IMR-90 (cell line): ENCODE measurements around the gene SLC12A1. TPM values are rescaled to one million over a fixed set of nuclear protein-coding genes. Genes with fewer than 3 reads are reported as not detected.

Source experiments
- ATAC-seq: fragments of 200-7000 bp; cut with Tn5 transposase; 2 replicates; pipeline ENCODE4 v1.9.1; 2020; ENCODE audit warnings: low read depth, mild to moderate bottlenecking, moderate library complexity
- BruUV-seq: library from RNA; stranded (reverse); fragments of 400-500 nt; replicated peaks from 2 replicates; lab custom pipeline; 2021; lab: Mats Ljungman, UMichigan
- CTCF ChIA-PET: fragments of 300-600 bp; formaldehyde crosslinking; extraction: SDS; loops from one replicate; lab custom pipeline; 2021; ENCODE audit warnings: antibody characterized with exemption; lab: Yijun Ruan, JAX
- POLR2A ChIA-PET: fragments of 300-600 bp; sonication (Branson Sonifier 250); formaldehyde crosslinking; loops from one replicate; lab custom pipeline; 2022; ENCODE audit warnings: antibody characterized with exemption; ENCODE audit not compliant: unreplicated experiment; lab: Charles Lee
- DNase-seq: peaks from one replicate; pipeline ENCODE4 v3.0.0; 2013
- H2AFZ ChIP-seq: replicated peaks from 2 replicates; pipeline ENCODE3; 2013; ENCODE audit warnings: low read length, mild to moderate bottlenecking; ENCODE audit not compliant: poor library complexity
- H2AK5ac ChIP-seq: 2 replicates; pipeline ENCODE4 v1.6.1; 2013; ENCODE audit warnings: low read depth, low read length, inconsistent platforms
- H2AK9ac ChIP-seq: replicated peaks from 2 replicates; pipeline ENCODE3; 2013; ENCODE audit warnings: mild to moderate bottlenecking, low read depth, low read length, moderate library complexity; ENCODE audit not compliant: poor library complexity
- H2BK120ac ChIP-seq: 2 replicates; pipeline ENCODE4 v1.6.1; 2013; ENCODE audit warnings: low read depth, low read length, inconsistent platforms
- H2BK15ac ChIP-seq: 3 replicates; pipeline ENCODE4 v1.6.1; 2013; ENCODE audit warnings: low read depth, low read length, inconsistent platforms
- H2BK20ac ChIP-seq: 2 replicates; pipeline ENCODE4 v1.6.1; 2013; ENCODE audit warnings: low read depth, mild to moderate bottlenecking, inconsistent platforms, low read length, moderate library complexity
- H2BK5ac ChIP-seq: 2 replicates; pipeline ENCODE4 v1.6.1; 2013; ENCODE audit warnings: mild to moderate bottlenecking, low read depth, low read length, inconsistent platforms; ENCODE audit not compliant: poor library complexity, severe bottlenecking
- H3K14ac ChIP-seq: replicated peaks from 2 replicates; pipeline ENCODE4 v1.6.1; 2013; ENCODE audit warnings: low read depth, low read length, inconsistent platforms
- H3K18ac ChIP-seq: 2 replicates; pipeline ENCODE4 v1.6.1; 2013; ENCODE audit warnings: low read depth, low read length, control low read depth
- H3K23ac ChIP-seq: 2 replicates; pipeline ENCODE4 v1.6.1; 2013; ENCODE audit warnings: low read depth, low read length, inconsistent platforms
- H3K27ac ChIP-seq: 2 replicates; pipeline ENCODE4 v1.5.1; 2013; ENCODE audit warnings: mild to moderate bottlenecking, control low read depth, low read length; ENCODE audit not compliant: insufficient read depth
- H3K27me3 ChIP-seq: 2 replicates; pipeline ENCODE4 v1.6.1; 2013; ENCODE audit warnings: low read length; ENCODE audit not compliant: control insufficient read depth, insufficient read depth
- H3K36me3 ChIP-seq: 2 replicates; pipeline ENCODE4 v1.6.1; 2013; ENCODE audit warnings: low read length, mixed read lengths; ENCODE audit not compliant: control insufficient read depth, insufficient read depth
- H3K4ac ChIP-seq: 2 replicates; pipeline ENCODE4 v1.6.1; 2013; ENCODE audit warnings: low read depth, low read length, inconsistent platforms
- H3K4me1 ChIP-seq: 2 replicates; pipeline ENCODE4 v1.6.1; 2013; ENCODE audit warnings: low read length, mixed read lengths; ENCODE audit not compliant: control insufficient read depth, insufficient read depth
- H3K4me2 ChIP-seq: 2 replicates; pipeline ENCODE4 v1.6.1; 2013; ENCODE audit warnings: low read depth, mild to moderate bottlenecking, control low read depth, low read length, moderate library complexity
- H3K4me3 ChIP-seq: 2 replicates; pipeline ENCODE4 v1.5.1; 2013; ENCODE audit warnings: low read depth, mild to moderate bottlenecking, control low read depth, low read length, moderate library complexity; ENCODE audit not compliant: insufficient read depth
- H3K56ac ChIP-seq: 2 replicates; pipeline ENCODE4 v1.6.1; 2013; ENCODE audit warnings: low read length, inconsistent platforms; ENCODE audit not compliant: insufficient read depth; ENCODE audit errors: extremely low read depth
- H3K79me1 ChIP-seq, 2 experiments: 2 replicates each; pipeline ENCODE4 v1.6.1; 2013; ENCODE audit warnings: low read length in 2 of 2, inconsistent platforms in 1 of 2, low read depth in 1 of 2
- H3K9ac ChIP-seq: 2 replicates; pipeline ENCODE4 v1.6.1; 2013; ENCODE audit warnings: low read depth, low read length, control low read depth
- H3K9me1 ChIP-seq: 2 replicates; pipeline ENCODE4 v1.6.1; 2013; ENCODE audit warnings: low read length, inconsistent platforms; ENCODE audit not compliant: insufficient read depth
- H3K9me3 ChIP-seq: 2 replicates; pipeline ENCODE4 v1.6.1; 2013; ENCODE audit warnings: low read length; ENCODE audit not compliant: control insufficient read depth, insufficient read depth
- H4K20me1 ChIP-seq: 2 replicates; pipeline ENCODE4 v1.6.1; 2013; ENCODE audit warnings: low read length, inconsistent platforms; ENCODE audit not compliant: insufficient read depth
- H4K5ac ChIP-seq: 2 replicates; pipeline ENCODE4 v1.6.1; 2013; ENCODE audit warnings: mild to moderate bottlenecking, low read depth, low read length, control low read depth
- H4K8ac ChIP-seq, 2 experiments: 2 replicates each; pipeline ENCODE4 v1.6.1; 2013; ENCODE audit warnings: low read depth in 2 of 2, low read length in 2 of 2, control low read depth in 1 of 2, inconsistent platforms in 1 of 2
- H4K91ac ChIP-seq: 2 replicates; pipeline ENCODE4 v1.6.1; 2013; ENCODE audit warnings: low read depth, low read length, inconsistent platforms; ENCODE audit not compliant: insufficient read depth
- BHLHE40 ChIP-seq: fragments of 150-350 bp; IDR thresholded peaks from 2 replicates; pipeline ENCODE4 v1.6.1; 2016; ENCODE audit warnings: mild to moderate bottlenecking, low read depth, low read length
- CEBPB ChIP-seq: IDR thresholded peaks from 2 replicates; pipeline ENCODE4 v1.6.1; 2012; ENCODE audit warnings: low read depth, low read length, improper control_type of control experiment
- CTCF ChIP-seq: conservative IDR thresholded peaks from 2 replicates; pipeline ENCODE4 v1.5.1; 2012; ENCODE audit warnings: mild to moderate bottlenecking, low read depth, low read length, improper control_type of control experiment
- ELK1 ChIP-seq: fragments of 150-350 bp; IDR thresholded peaks from 2 replicates; pipeline ENCODE4 v1.6.1; 2016; ENCODE audit warnings: low read depth, mild to moderate bottlenecking, low read length, moderate library complexity, borderline replicate concordance
- FOS ChIP-seq: fragments of 150-350 bp; IDR thresholded peaks from 2 replicates; pipeline ENCODE4 v1.6.1; 2016; ENCODE audit warnings: low read depth, low read length
- MAFK ChIP-seq: IDR thresholded peaks from 2 replicates; pipeline ENCODE4 v1.6.1; 2012; ENCODE audit warnings: low read depth, low read length, improper control_type of control experiment
- MAZ ChIP-seq: IDR thresholded peaks from 2 replicates; pipeline ENCODE4 v1.6.1; 2012; ENCODE audit warnings: low read depth, mild to moderate bottlenecking, low read length, improper control_type of control experiment, moderate library complexity, borderline replicate concordance
- MXI1 ChIP-seq: IDR thresholded peaks from 2 replicates; pipeline ENCODE4 v1.6.1; 2012; ENCODE audit warnings: low read depth, mild to moderate bottlenecking, low read length, moderate library complexity, borderline replicate concordance
- NFE2L2 ChIP-seq: fragments of 150-350 bp; IDR thresholded peaks from 2 replicates; pipeline ENCODE4 v1.6.1; 2016; ENCODE audit warnings: low read depth, mild to moderate bottlenecking, low read length
- POLR2A ChIP-seq: IDR thresholded peaks from 2 replicates; pipeline ENCODE4 v1.6.1; 2012; ENCODE audit warnings: mild to moderate bottlenecking, low read depth, low read length
- RAD21 ChIP-seq: IDR thresholded peaks from 2 replicates; pipeline ENCODE4 v1.6.1; 2012; ENCODE audit warnings: low read length, improper control_type of control experiment
- RFX5 ChIP-seq: IDR thresholded peaks from 2 replicates; pipeline ENCODE4 v1.8.0; 2012; ENCODE audit warnings: low read depth, mild to moderate bottlenecking, low read length, moderate library complexity
- SMC3 ChIP-seq: fragments of 150-350 bp; IDR thresholded peaks from 2 replicates; pipeline ENCODE4 v1.6.1; 2016; ENCODE audit warnings: low read depth, mild to moderate bottlenecking, antibody characterized with exemption, low read length, moderate library complexity
- USF2 ChIP-seq: fragments of 150-350 bp; IDR thresholded peaks from 2 replicates; pipeline ENCODE4 v1.6.1; 2017; ENCODE audit warnings: mild to moderate bottlenecking, antibody characterized with exemption, low read length, low read depth
- WGBS, 2 experiments: methylation state at CpG; one replicate each; pipeline versions ENCODE4 v1.1.5 to v1.1.7; 2013; ENCODE audit warnings: missing lambda C conversion rate in 2 of 2; ENCODE audit not compliant: insufficient read length in 1 of 2; ENCODE audit errors: extremely low coverage in 2 of 2; 5-methylcytosine and 5-hydroxymethylcytosine counted together
- dilution Hi-C: fragments of 300-500 bp; cut with HindIII; formaldehyde crosslinking; loops from one replicate; pipeline ENCODE4 v1.14.3; 2018; ENCODE audit warnings: low sequenced_read_pairs; ENCODE audit not compliant: unreplicated experiment
- in situ Hi-C: fragments of 300-500 bp; cut with MboI; formaldehyde crosslinking; loops from 3 replicates; pipeline ENCODE4 v1.14.3; 2019; ENCODE audit warnings: low sequenced_read_pairs, inconsistent platforms, mixed read lengths
- intact Hi-C: fragments of 100-400 bp; cut with micrococcal nuclease; formaldehyde crosslinking; loops from 2 replicates; pipeline ENCODE4 v1.10.0; 2022
- polyA plus RNA-seq, 3 experiments: library from polyadenylated mRNA; depleted of rRNA; stranded (reverse); fragments of >200 nt; gene quantifications; 2 replicates each; pipeline ENCODE4 v1.2.3, GENCODE V29; 2012; ENCODE audit warnings: low replicate concordance in 1 of 3
- total RNA-seq: library from RNA; depleted of rRNA; stranded (reverse); fragments of >200 nt; gene quantifications from 2 replicates; pipeline ENCODE4 v1.2.3, GENCODE V29; 2012

SLC12A1 gene
- total and polyA plus RNA-seq, 2 of the 4 experiments (the other 2 are of a cell fraction) = not detected

GRCh38 chr15:48221261-48221660 lies 15.2 kb downstream of the SLC12A1 start:
- dilution Hi-C loops = no loop called here
- Histone ChIP-seq H3K79me1 (no peaks in the 10 kb centered on the region), H3K23ac (no peak overlapping the region), H2AK5ac (no peak overlapping the region), H3K36me3 (no peaks in the 10 kb centered on the region), H4K20me1 (no peaks in the 10 kb centered on the region), H3K27ac (no peak overlapping the region), H3K56ac (no peak overlapping the region), H2BK5ac (no peak overlapping the region), H2AFZ (no peak overlapping the region), H2AK9ac (no peak overlapping the region), H3K9me3 (no peaks in the 10 kb centered on the region), H3K4me3 (no peak overlapping the region), H3K18ac (no peak overlapping the region), H4K8ac (no peak overlapping the region), H3K14ac (no peak overlapping the region), H3K4ac (no peak overlapping the region), H2BK15ac (no peak overlapping the region), H3K9me1 (no peaks in the 10 kb centered on the region), H2BK120ac (no peak overlapping the region), H4K5ac (no peak overlapping the region), H3K4me1 (no peaks in the 10 kb centered on the region), H2BK20ac (no peak overlapping the region), H3K27me3 (peaks cover 3% of the 10 kb centered on the region), H3K4me2 (no peak overlapping the region), H3K9ac (no peak overlapping the region), H4K91ac (no peak overlapping the region)
- BruUV-seq = no TSS peak
- ChIA-PET CTCF (no interaction called here), POLR2A (no interaction called here)
- DNase-seq = no peak
- in situ Hi-C loops = no loop called here
- intact Hi-C loops = no loop called here
- no CpG with 5 or more reads among the region's 1 CpG for WGBS, 2 experiments
- TF ChIP-seq ELK1 (no peak), RFX5 (no peak), MXI1 (no peak), FOS (no peak), RAD21 (no peak), SMC3 (no peak), NFE2L2 (no peak), MAFK (no peak), BHLHE40 (no peak), USF2 (no peak), MAZ (no peak), CEBPB (no peak), CTCF (no peak), POLR2A (no peak)
- no peak for ATAC-seq
